Esophagus muscularis mucosa (tissue), 4 donors: Measurements from ENCODE around the gene FXYD4. TPM values are rescaled to one million over a fixed set of nuclear protein-coding genes. Genes with fewer than 3 reads are reported as not detected.
"Not testable (repeated sequence)": the region's sequence is repeated elsewhere in the genome, so short reads cannot be mapped to it uniquely, and the experiment has no call there.

Experiments
- DNase-seq: peaks from one replicate; pipeline ENCODE4 v3.0.0-alpha.2; 2017; ENCODE audit errors: extremely low spot score
- H3K27ac ChIP-seq, 4 donors: fragments of 200-600 bp; sonication (generic); replicated peaks in 1 of 4; 1 replicate in 3 of 4; 2 replicates in 1 of 4; pipeline ENCODE4 v1.5.1; 2016 to 2019; ENCODE audit warnings: mild to moderate bottlenecking in 1 of 4
- H3K27me3 ChIP-seq, 4 donors: fragments of 200-600 bp; sonication (generic); one replicate each; pipeline versions ENCODE4 v1.5.1 to v1.6.0; 2016 to 2019
- H3K36me3 ChIP-seq, 4 donors: fragments of 200-600 bp; sonication (generic); one replicate each; pipeline ENCODE4 v1.5.1; 2016 to 2019
- H3K4me1 ChIP-seq, 4 donors: fragments of 200-600 bp; sonication (generic); one replicate each; pipeline ENCODE4 v1.5.1; 2016 to 2019
- H3K4me3 ChIP-seq, 4 donors: fragments of 200-600 bp; sonication (generic); 1 replicate in 2 of 4; 2 replicates in 2 of 4; pipeline ENCODE4 v1.5.1; 2016 to 2019; ENCODE audit warnings: mild to moderate bottlenecking in 4 of 4, moderate library complexity in 1 of 4
- H3K9me3 ChIP-seq, 4 donors: fragments of 200-600 bp; sonication (generic); 1 replicate in 3 of 4; 2 replicates in 1 of 4; pipeline ENCODE4 v1.5.1; 2016 to 2019
- CTCF ChIP-seq, 3 experiments: fragments of 200-600 bp in 2 of 3; fragments of 450-650 bp in 1 of 3; sonication (generic) in 2 of 3; IDR thresholded peaks; one replicate each; pipeline ENCODE4 v1.5.1; 2017 to 2019; ENCODE audit warnings: antibody characterized with exemption in 3 of 3, mild to moderate bottlenecking in 2 of 3, moderate library complexity in 1 of 3
- EP300 ChIP-seq: sonication (generic); formaldehyde crosslinking; IDR thresholded peaks from one replicate; pipeline ENCODE4 v1.6.1; 2017; ENCODE audit warnings: antibody characterized with exemption
- POLR2A ChIP-seq: fragments of 450-650 bp; IDR thresholded peaks from one replicate; pipeline ENCODE4 v1.6.1; 2017; ENCODE audit warnings: antibody characterized with exemption, moderate library complexity, mild to moderate bottlenecking, low read depth
- POLR2AphosphoS5 ChIP-seq, 2 donors: sonication (generic); formaldehyde crosslinking; IDR thresholded peaks; one replicate each; pipeline ENCODE4 v1.6.1; 2017; ENCODE audit warnings: antibody characterized with exemption in 2 of 2
- WGBS: methylation state at CpG from one replicate; pipeline ENCODE4 v1.1.5; 2018; 5-methylcytosine and 5-hydroxymethylcytosine counted together
- intact Hi-C: fragments of 100-400 bp; cut with DNase I; formaldehyde crosslinking; loops from one replicate; pipeline ENCODE4 v1.15.1; 2023
- total RNA-seq, 4 donors: library from RNA; depleted of rRNA; stranded (reverse); fragments of >200 nt; gene quantifications; one replicate each; pipeline versions ENCODE4 v1.1.0 to v1.2.1, GENCODE V29; 2016

FXYD4 gene
- total RNA-seq, 4 donors from 2014 or later, result not detected

GRCh38 chr10:43336061-43336460 lies 35.4 kb upstream of the FXYD4 start:
- H3K9me3 ChIP-seq, result no peaks in the 10 kb centered on the region
- H3K36me3 ChIP-seq, result no peaks in the 10 kb centered on the region
- intact Hi-C loops, result no loop called here
- H3K27me3 ChIP-seq, result peaks cover 0 to 28% (median 0%) of the 10 kb centered on the region in 4 donors
- TF ChIP-seq POLR2A (no peak), POLR2AphosphoS5 (IDR thresholded peaks at IDR 0.05) (no peak), CTCF (IDR thresholded peaks at IDR 0.05) (no peak), EP300 (no peak)
- DNase-seq, result no peak
- no peak overlapping the region for H3K4me3 ChIP-seq
- peaks cover 0 to 8% (median 0%) of the 10 kb centered on the region in 4 donors for H3K4me1 ChIP-seq
- H3K27ac ChIP-seq, result no peak overlapping the region
- 58% methylated on average over 2 of the region's 3 CpGs for whole genome bisulfite sequencing

- DNase-seq, result no peak
- intact Hi-C loops, result no loop called here
- Histone ChIP-seq H3K27me3 (peaks cover 0 to 28% (median 0%) of the 10 kb centered on the region in 4 donors), H3K36me3 (no peaks in the 10 kb centered on the region), H3K4me3 (no peak overlapping the region), H3K27ac (no peak overlapping the region), H3K4me1 (peaks cover 0 to 8% (median 0%) of the 10 kb centered on the region in 4 donors), H3K9me3 (no peaks in the 10 kb centered on the region)
- TF ChIP-seq EP300, result no peak
- no peak for TF ChIP-seq CTCF (IDR thresholded peaks at IDR 0.05)
- no peak for TF ChIP-seq POLR2A
- TF ChIP-seq POLR2AphosphoS5 (IDR thresholded peaks at IDR 0.05), result no peak
- 91% methylated on average over 9 of the region's 9 CpGs for WGBS
Measured at GRCh38 chr10:43336641-43337318, 34.7 kb upstream of the FXYD4 start.

- H3K4me3 ChIP-seq, H3K9me3 ChIP-seq, H3K4me1 ChIP-seq, H3K36me3 ChIP-seq, DNase-seq, intact Hi-C loops, H3K27ac ChIP-seq: not testable (repeated sequence)
- H3K27me3 ChIP-seq, result peaks cover 0 to 32% (median 0%) of the 10 kb centered on the region in 4 donors
- 30% methylated on average over 6 of the region's 9 CpGs for WGBS
Measured at GRCh38 chr10:43337536-43337935, 33.9 kb upstream of the FXYD4 start.

GRCh38 chr10:43338117-43338516 lies 33.3 kb upstream of the FXYD4 start:
- H3K4me1 ChIP-seq, result peaks cover 0 to 8% (median 0%) of the 10 kb centered on the region in 4 donors
- H3K27me3 ChIP-seq, result peaks cover 0 to 35% (median 0%) of the 10 kb centered on the region in 4 donors
- TF ChIP-seq EP300 (no peak), POLR2A (no peak), CTCF (IDR thresholded peaks at IDR 0.05) (no peak), POLR2AphosphoS5 (IDR thresholded peaks at IDR 0.05) (no peak)
- no peak overlapping the region for H3K4me3 ChIP-seq
- H3K27ac ChIP-seq, result no peak overlapping the region
- no peak for DNase-seq
- H3K9me3 ChIP-seq, result no peaks in the 10 kb centered on the region
- intact Hi-C loops, result no loop called here
- WGBS, result 74% methylated on average over 8 of the region's 12 CpGs
- H3K36me3 ChIP-seq, result no peaks in the 10 kb centered on the region

- 64% methylated on average over 6 of the region's 11 CpGs for whole genome bisulfite sequencing
- H3K27me3 ChIP-seq, result peaks cover 0 to 35% (median 0%) of the 10 kb centered on the region in 4 donors
- DNase-seq, result no peak
Measured at GRCh38 chr10:43339136-43339535, 32.3 kb upstream of the FXYD4 start.

More at GRCh38 chr10:43339136-43339535, 32.3 kb upstream of the FXYD4 start:
- Histone ChIP-seq H3K36me3 (no peaks in the 10 kb centered on the region), H3K4me1 (peaks cover 0 to 8% (median 0%) of the 10 kb centered on the region in 4 donors), H3K4me3 (no peak overlapping the region), H3K27ac (no peak overlapping the region), H3K9me3 (no peaks in the 10 kb centered on the region)
- intact Hi-C loops, result no loop called here
- TF ChIP-seq CTCF (IDR thresholded peaks at IDR 0.05) (no peak), POLR2A (no peak), POLR2AphosphoS5 (IDR thresholded peaks at IDR 0.05) (no peak), EP300 (no peak)
